GM12878 (cell line): ENCODE results near the gene DDAH1. TPM values are rescaled to one million over a fixed set of nuclear protein-coding genes. Genes with fewer than 3 reads are reported as not detected.

Source experiments
- ATAC-seq: fragments of 200-7000 bp; cut with Tn5 transposase; 3 replicates; pipeline ENCODE4 v1.9.1; 2020; ENCODE audit warnings: mild to moderate bottlenecking, moderate library complexity
- BruUV-seq: library from RNA; stranded (reverse); fragments of 400-500 nt; replicated peaks from 2 replicates; lab custom pipeline; 2021; lab: Mats Ljungman, UMichigan
- CTCF ChIA-PET: fragments of 300-600 bp; sonication (Branson Sonifier 250); formaldehyde crosslinking; extraction: SDS; loops from one replicate; lab custom pipeline; 2021; ENCODE audit warnings: inconsistent platforms; lab: Yijun Ruan, JAX
- POLR2A ChIA-PET: fragments of 350-600 bp; formaldehyde crosslinking; extraction: SDS; loops from one replicate; lab custom pipeline; 2021; ENCODE audit warnings: inconsistent platforms; lab: Charles Lee
- RAD21 ChIA-PET: fragments of 300-600 bp; sonication (Branson Sonifier 250); formaldehyde crosslinking; loops from one replicate; lab custom pipeline; 2023; ENCODE audit warnings: antibody characterized with exemption; ENCODE audit not compliant: unreplicated experiment; lab: Charles Lee
- SMC1A ChIA-PET: fragments of 300-600 bp; sonication (Branson Sonifier 250); formaldehyde crosslinking; loops from one replicate; lab custom pipeline; 2023; ENCODE audit not compliant: unreplicated experiment, uncharacterized antibody; lab: Charles Lee
- DNase-seq: peaks from one replicate; pipeline ENCODE4 v3.0.0-alpha.2; 2011; ENCODE audit warnings: low read depth, low spot score
- FAIRE-seq: peaks from 3 replicates; lab custom pipeline; 2011; peaks lifted over from hg19 to GRCh38; lab: Jason Lieb, UNC
- H2AFZ ChIP-seq: 2 replicates; pipeline ENCODE4 v1.6.0; 2011; ENCODE audit warnings: low read depth, low read length, control low read depth; ENCODE audit not compliant: control insufficient read depth
- H3K27ac ChIP-seq: 2 replicates; pipeline ENCODE4 v1.5.1; 2011; ENCODE audit warnings: control low read depth; ENCODE audit not compliant: control insufficient read depth, insufficient read depth
- H3K27me3 ChIP-seq, 2 experiments: replicated peaks in 1 of 2; 2 replicates each; pipeline versions ENCODE4 v1.6.0 to v1.6.1; 2011; ENCODE audit warnings: low read length in 1 of 2; ENCODE audit not compliant: control insufficient read depth in 2 of 2, insufficient read depth in 2 of 2
- H3K36me3 ChIP-seq, 2 experiments: 2 replicates each; pipeline ENCODE4 v1.5.1; 2011; ENCODE audit warnings: low read length in 1 of 2; ENCODE audit not compliant: control insufficient read depth in 2 of 2, insufficient read depth in 2 of 2
- H3K4me1 ChIP-seq: 2 replicates; pipeline ENCODE4 v1.6.1; 2011; ENCODE audit warnings: mild to moderate bottlenecking, low read length, moderate library complexity, mixed read lengths; ENCODE audit not compliant: control insufficient read depth, insufficient read depth
- H3K4me2 ChIP-seq: 2 replicates; pipeline ENCODE4 v1.6.0; 2011; ENCODE audit warnings: control low read depth; ENCODE audit not compliant: control insufficient read depth, insufficient read depth
- H3K4me3 ChIP-seq: fragments of 200-600 bp; sonication (generic); 2 replicates; pipeline ENCODE4 v1.5.1; 2016
- H3K79me2 ChIP-seq: 2 replicates; pipeline ENCODE4 v1.6.0; 2011; ENCODE audit warnings: low read length; ENCODE audit not compliant: control insufficient read depth, insufficient read depth
- H3K9ac ChIP-seq: 2 replicates; pipeline ENCODE4 v1.8.0; 2011; ENCODE audit warnings: low read length, control low read depth, mixed read lengths; ENCODE audit not compliant: control insufficient read depth, insufficient read depth
- H3K9me3 ChIP-seq: replicated peaks from 3 replicates; pipeline ENCODE4 v1.5.1; 2011; ENCODE audit warnings: mild to moderate bottlenecking, low read length; ENCODE audit not compliant: control insufficient read depth, insufficient read depth
- H4K20me1 ChIP-seq: 2 replicates; pipeline ENCODE4 v1.6.0; 2011; ENCODE audit not compliant: control insufficient read depth, insufficient read depth
- EGR1 ChIP-seq, 2 experiments: IDR thresholded peaks; 1 replicate in 1 of 2; 2 replicates in 1 of 2; pipeline ENCODE4 v1.6.1; 2011 to 2012; ENCODE audit warnings: low read depth in 2 of 2, low read length in 2 of 2, borderline replicate concordance in 1 of 2, mild to moderate bottlenecking in 1 of 2, moderate library complexity in 1 of 2
- EP300 ChIP-seq, 2 experiments: fragments of 150-350 bp in 1 of 2; IDR thresholded peaks; 2 replicates each; pipeline ENCODE4 v1.6.1; 2011 to 2012; ENCODE audit warnings: low read depth in 2 of 2, low read length in 2 of 2, borderline replicate concordance in 1 of 2, improper control_type of control experiment in 1 of 2, inconsistent platforms in 1 of 2; ENCODE audit not compliant: control insufficient read depth in 1 of 2
- HDAC2 ChIP-seq: fragments of 200-600 bp; sonication (generic); IDR thresholded peaks from 2 replicates; pipeline ENCODE4 v1.6.1; 2017
- IKZF2 ChIP-seq, 2 experiments: fragments of 450-650 bp; IDR thresholded peaks; 2 replicates each; pipeline ENCODE4 v1.6.1; 2017; ENCODE audit warnings: mild to moderate bottlenecking in 2 of 2, moderate library complexity in 2 of 2
- KLF5 ChIP-seq: fragments of 450-650 bp; IDR thresholded peaks from 2 replicates; pipeline ENCODE4 v1.6.1; 2014; ENCODE audit warnings: mild to moderate bottlenecking; ENCODE audit not compliant: partially characterized antibody
- MTA3 ChIP-seq: IDR thresholded peaks from 2 replicates; pipeline ENCODE4 v1.6.1; 2012; ENCODE audit warnings: low read length, inconsistent platforms, borderline replicate concordance
- NR2F1 ChIP-seq: fragments of 450-650 bp; conservative IDR thresholded peaks from 2 replicates; pipeline ENCODE4 v1.6.1; 2017; ENCODE audit warnings: mild to moderate bottlenecking
- NRF1 ChIP-seq: conservative IDR thresholded peaks from 2 replicates; pipeline ENCODE4 v1.6.1; 2011; ENCODE audit warnings: mild to moderate bottlenecking, low read depth, low read length, improper control_type of control experiment
- POLR2AphosphoS2 ChIP-seq: IDR thresholded peaks from 2 replicates; pipeline ENCODE4 v1.6.1; 2011; ENCODE audit warnings: low read depth, mild to moderate bottlenecking, low read length, improper control_type of control experiment, moderate library complexity
- RB1 ChIP-seq: fragments of 450-650 bp; formaldehyde crosslinking; IDR thresholded peaks from 2 replicates; pipeline ENCODE4 v1.6.1; 2017; ENCODE audit warnings: mild to moderate bottlenecking, borderline replicate concordance
- SREBF2 ChIP-seq: IDR thresholded peaks from 2 replicates; pipeline ENCODE4 v1.6.1; 2012; ENCODE audit warnings: mild to moderate bottlenecking, low read length
- SUZ12 ChIP-seq: fragments of 200-600 bp; sonication (generic); IDR thresholded peaks from one replicate; pipeline ENCODE4 v1.6.1; 2018; ENCODE audit warnings: antibody characterized with exemption, mild to moderate bottlenecking; ENCODE audit not compliant: unreplicated experiment
- YBX1 ChIP-seq: fragments of 450-650 bp; IDR thresholded peaks from 2 replicates; pipeline ENCODE4 v1.6.1; 2016; ENCODE audit warnings: antibody characterized with exemption
- ZNF24 ChIP-seq: fragments of 450-650 bp; IDR thresholded peaks from 2 replicates; pipeline ENCODE4 v1.6.1; 2017; ENCODE audit warnings: antibody characterized with exemption, mild to moderate bottlenecking
- ZZZ3 ChIP-seq: IDR thresholded peaks from 2 replicates; pipeline ENCODE4 v1.6.1; 2011; ENCODE audit warnings: low read depth; ENCODE audit not compliant: control insufficient read depth, insufficient read length
- whole genome bisulfite sequencing: methylation state at CpG from one replicate; pipeline ENCODE4 v1.1.6; 2016; ENCODE audit warnings: low lambda C conversion rate; ENCODE audit not compliant: insufficient replicate concordance, insufficient coverage; ENCODE audit errors: missing lambda C conversion rate; 5-methylcytosine and 5-hydroxymethylcytosine counted together
- in situ Hi-C: fragments of 300-500 bp; cut with MboI; formaldehyde crosslinking; loops from 9 replicates; pipeline ENCODE4 v1.14.3; 2018; ENCODE audit warnings: mixed read lengths
- intact Hi-C: fragments of 100-400 bp; cut with micrococcal nuclease; formaldehyde crosslinking; loops from one replicate; pipeline ENCODE4 v1.14.2; 2022; ENCODE audit not compliant: unreplicated experiment
- polyA plus RNA-seq, 11 experiments: library from polyadenylated mRNA; depleted of rRNA in 4 of 11; unstranded in 6 of 11; stranded (reverse) in 5 of 11; fragments of >200 nt; fragmentation: Nextera tagmentation in 4 of 11; fragmentation: Illumina TruSeq in 1 of 11; extraction: Ambion mirVana in 4 of 11; extraction: Trizol in 1 of 11; gene quantifications; 1 replicate in 1 of 11; 2 replicates in 10 of 11; pipeline versions ENCODE4 v1.2.1 to v1.2.3, GENCODE V29; 2011 to 2016; ENCODE audit warnings: inconsistent platforms in 2 of 11, missing spikeins in 2 of 11, low read depth in 1 of 11
- total RNA-seq, 4 experiments: library from RNA; depleted of rRNA in 3 of 4; stranded (reverse); fragments of >200 nt in 3 of 4; fragmentation: Illumina TruSeq in 1 of 4; extraction: Trizol in 1 of 4; gene quantifications; 2 replicates each; pipeline versions ENCODE4 v1.2.1 to v1.2.3, GENCODE V29; 2013 to 2021
- TF ChIP-seq, protein P1 (sequence below), 3 experiments: IDR thresholded peaks in 2 of 3; conservative IDR thresholded peaks in 1 of 3; 2 replicates each; pipeline ENCODE4 v1.5.1; 2011; ENCODE audit warnings: low read depth in 3 of 3, low read length in 3 of 3, mild to moderate bottlenecking in 3 of 3, control low read depth in 2 of 3, moderate library complexity in 2 of 3, inconsistent platforms in 1 of 3, mixed read lengths in 1 of 3; ENCODE audit not compliant: control insufficient read depth in 2 of 3, insufficient read depth in 1 of 3; ENCODE audit errors: extremely low read depth in 1 of 3
- TF ChIP-seq, protein P2 (sequence below): fragments of 450-650 bp; formaldehyde crosslinking; IDR thresholded peaks from 2 replicates; pipeline ENCODE4 v1.4.0; 2020; ENCODE audit warnings: mild to moderate bottlenecking, moderate library complexity
- TF ChIP-seq, protein P3 (sequence below): IDR thresholded peaks from 2 replicates; pipeline ENCODE4 v1.6.1; 2012; ENCODE audit warnings: low read length, inconsistent platforms

The DDAH1 gene
- total and polyA plus RNA-seq, 10 of the 15 experiments (the other 5 are each of a cell fraction or from before 2014, with no cell fraction given): 0.07 to 0.88 (median 0.27) TPM; not detected in 6

DNA sequence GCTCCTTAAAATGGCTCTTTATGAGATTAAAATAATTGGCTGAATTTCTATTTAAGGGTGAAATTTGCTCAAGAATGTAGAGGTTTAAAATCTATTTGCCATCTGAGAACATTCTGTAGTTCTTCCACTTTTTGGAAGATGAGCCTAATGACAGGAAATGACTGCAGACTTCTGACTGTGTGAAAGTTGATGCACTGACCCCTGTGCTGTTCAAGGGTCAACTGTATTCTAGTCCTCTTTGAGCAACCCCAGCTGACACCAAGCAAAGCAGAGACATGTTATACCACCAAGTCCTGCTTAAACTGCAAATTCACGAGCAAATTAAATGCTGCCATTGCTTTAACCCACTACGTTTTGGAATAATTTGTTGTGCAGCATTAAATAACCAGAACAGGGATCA, 26.6 kb downstream of the DDAH1 start (continued):
- TF ChIP-seq, protein P1, sequence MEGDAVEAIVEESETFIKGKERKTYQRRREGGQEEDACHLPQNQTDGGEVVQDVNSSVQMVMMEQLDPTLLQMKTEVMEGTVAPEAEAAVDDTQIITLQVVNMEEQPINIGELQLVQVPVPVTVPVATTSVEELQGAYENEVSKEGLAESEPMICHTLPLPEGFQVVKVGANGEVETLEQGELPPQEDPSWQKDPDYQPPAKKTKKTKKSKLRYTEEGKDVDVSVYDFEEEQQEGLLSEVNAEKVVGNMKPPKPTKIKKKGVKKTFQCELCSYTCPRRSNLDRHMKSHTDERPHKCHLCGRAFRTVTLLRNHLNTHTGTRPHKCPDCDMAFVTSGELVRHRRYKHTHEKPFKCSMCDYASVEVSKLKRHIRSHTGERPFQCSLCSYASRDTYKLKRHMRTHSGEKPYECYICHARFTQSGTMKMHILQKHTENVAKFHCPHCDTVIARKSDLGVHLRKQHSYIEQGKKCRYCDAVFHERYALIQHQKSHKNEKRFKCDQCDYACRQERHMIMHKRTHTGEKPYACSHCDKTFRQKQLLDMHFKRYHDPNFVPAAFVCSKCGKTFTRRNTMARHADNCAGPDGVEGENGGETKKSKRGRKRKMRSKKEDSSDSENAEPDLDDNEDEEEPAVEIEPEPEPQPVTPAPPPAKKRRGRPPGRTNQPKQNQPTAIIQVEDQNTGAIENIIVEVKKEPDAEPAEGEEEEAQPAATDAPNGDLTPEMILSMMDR (IDR thresholded peaks at IDR 0.05 in 2 of 3, conservative IDR thresholded peaks at IDR 0.05 in 1 of 3; ENCODE audit: control insufficient read depth in 2 of 3, extremely low read depth in 1 of 3, insufficient read depth in 1 of 3, low read depth in 3 of 3, low read length in 3 of 3): no peak
- TF ChIP-seq RB1 (no peak), EP300 (IDR thresholded peaks at IDR 0.05; ENCODE audit: borderline replicate concordance in 1 of 2, control insufficient read depth in 1 of 2, low read depth in 2 of 2, low read length in 2 of 2) (no peak), ZNF24 (no peak)
- TF ChIP-seq, protein P2, sequence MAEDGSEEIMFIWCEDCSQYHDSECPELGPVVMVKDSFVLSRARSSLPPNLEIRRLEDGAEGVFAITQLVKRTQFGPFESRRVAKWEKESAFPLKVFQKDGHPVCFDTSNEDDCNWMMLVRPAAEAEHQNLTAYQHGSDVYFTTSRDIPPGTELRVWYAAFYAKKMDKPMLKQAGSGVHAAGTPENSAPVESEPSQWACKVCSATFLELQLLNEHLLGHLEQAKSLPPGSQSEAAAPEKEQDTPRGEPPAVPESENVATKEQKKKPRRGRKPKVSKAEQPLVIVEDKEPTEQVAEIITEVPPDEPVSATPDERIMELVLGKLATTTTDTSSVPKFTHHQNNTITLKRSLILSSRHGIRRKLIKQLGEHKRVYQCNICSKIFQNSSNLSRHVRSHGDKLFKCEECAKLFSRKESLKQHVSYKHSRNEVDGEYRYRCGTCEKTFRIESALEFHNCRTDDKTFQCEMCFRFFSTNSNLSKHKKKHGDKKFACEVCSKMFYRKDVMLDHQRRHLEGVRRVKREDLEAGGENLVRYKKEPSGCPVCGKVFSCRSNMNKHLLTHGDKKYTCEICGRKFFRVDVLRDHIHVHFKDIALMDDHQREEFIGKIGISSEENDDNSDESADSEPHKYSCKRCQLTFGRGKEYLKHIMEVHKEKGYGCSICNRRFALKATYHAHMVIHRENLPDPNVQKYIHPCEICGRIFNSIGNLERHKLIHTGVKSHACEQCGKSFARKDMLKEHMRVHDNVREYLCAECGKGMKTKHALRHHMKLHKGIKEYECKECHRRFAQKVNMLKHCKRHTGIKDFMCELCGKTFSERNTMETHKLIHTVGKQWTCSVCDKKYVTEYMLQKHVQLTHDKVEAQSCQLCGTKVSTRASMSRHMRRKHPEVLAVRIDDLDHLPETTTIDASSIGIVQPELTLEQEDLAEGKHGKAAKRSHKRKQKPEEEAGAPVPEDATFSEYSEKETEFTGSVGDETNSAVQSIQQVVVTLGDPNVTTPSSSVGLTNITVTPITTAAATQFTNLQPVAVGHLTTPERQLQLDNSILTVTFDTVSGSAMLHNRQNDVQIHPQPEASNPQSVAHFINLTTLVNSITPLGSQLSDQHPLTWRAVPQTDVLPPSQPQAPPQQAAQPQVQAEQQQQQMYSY (CRISPR knock-in tag): no peak

DNA sequence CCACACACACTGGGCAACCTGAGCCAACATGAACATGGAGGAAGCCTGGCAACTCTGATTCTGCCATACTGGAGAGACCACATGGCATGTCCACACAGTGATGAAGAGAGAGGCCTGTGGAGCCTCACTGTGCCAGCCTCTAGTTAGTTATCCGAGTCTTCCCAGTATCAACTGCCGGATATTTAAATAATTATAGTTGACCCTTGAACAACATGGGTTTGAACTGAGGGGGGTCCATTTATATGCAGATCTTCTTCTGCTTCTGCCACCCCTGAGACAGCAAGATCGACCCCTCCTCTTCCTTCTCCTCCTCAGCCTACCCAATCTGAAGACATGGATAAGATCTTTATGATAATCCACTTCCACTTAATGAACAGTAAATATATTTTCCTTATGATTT, 27.8 kb downstream of the DDAH1 start:
- Histone ChIP-seq H4K20me1 (no peaks in the 10 kb centered on the region), H3K27me3 (no peaks in the 10 kb centered on the region), H3K4me1 (no peaks in the 10 kb centered on the region), H3K9ac (no peak overlapping the region), H3K4me3 (no peak overlapping the region), H3K4me2 (no peak overlapping the region), H3K27ac (no peak overlapping the region), H3K36me3 (no peaks in the 10 kb centered on the region), H3K79me2 (no peaks in the 10 kb centered on the region), H2AFZ (no peak overlapping the region), H3K9me3 (no peaks in the 10 kb centered on the region)
- in situ Hi-C loops (no loop called here), intact Hi-C loops (no loop called here)
- no peak for FAIRE-seq
- ATAC-seq: no peak
- ChIA-PET RAD21 (no interaction called here), SMC1A (no interaction called here), CTCF (no interaction called here), POLR2A (no interaction called here)
- 49% methylated on average over 3 of the region's 3 CpGs for WGBS
- no peak for DNase-seq
- TF ChIP-seq NRF1 (no peak), HDAC2 (no peak), KLF5 (no peak), YBX1 (no peak), POLR2AphosphoS2 (no peak), EGR1 (IDR thresholded peaks at IDR 0.05; ENCODE audit: borderline replicate concordance in 1 of 2, low read depth in 2 of 2, low read length in 2 of 2) (no peak), MTA3 (no peak), ZZZ3 (no peak), NR2F1 (no peak), SREBF2 (no peak), SUZ12 (no peak), IKZF2 (IDR thresholded peaks at IDR 0.05) (no peak)
- TF ChIP-seq, protein P3, sequence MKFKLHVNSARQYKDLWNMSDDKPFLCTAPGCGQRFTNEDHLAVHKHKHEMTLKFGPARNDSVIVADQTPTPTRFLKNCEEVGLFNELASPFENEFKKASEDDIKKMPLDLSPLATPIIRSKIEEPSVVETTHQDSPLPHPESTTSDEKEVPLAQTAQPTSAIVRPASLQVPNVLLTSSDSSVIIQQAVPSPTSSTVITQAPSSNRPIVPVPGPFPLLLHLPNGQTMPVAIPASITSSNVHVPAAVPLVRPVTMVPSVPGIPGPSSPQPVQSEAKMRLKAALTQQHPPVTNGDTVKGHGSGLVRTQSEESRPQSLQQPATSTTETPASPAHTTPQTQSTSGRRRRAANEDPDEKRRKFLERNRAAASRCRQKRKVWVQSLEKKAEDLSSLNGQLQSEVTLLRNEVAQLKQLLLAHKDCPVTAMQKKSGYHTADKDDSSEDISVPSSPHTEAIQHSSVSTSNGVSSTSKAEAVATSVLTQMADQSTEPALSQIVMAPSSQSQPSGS: no peak
- BruUV-seq: no TSS peak
